Measurements from ENCODE around the gene NCAM1. TPM values are rescaled to one million over a fixed set of nuclear protein-coding genes. Genes with fewer than 3 reads are reported as not detected.
A peak's percentile ranks its signal among the peaks of the same experiment; 100 is the strongest.

NCAM1 gene
- polyA plus RNA-seq, 1 donor (not counting 4 experiments of a cell fraction or from before 2014, with no cell fraction given) = 0.04 TPM

DNA sequence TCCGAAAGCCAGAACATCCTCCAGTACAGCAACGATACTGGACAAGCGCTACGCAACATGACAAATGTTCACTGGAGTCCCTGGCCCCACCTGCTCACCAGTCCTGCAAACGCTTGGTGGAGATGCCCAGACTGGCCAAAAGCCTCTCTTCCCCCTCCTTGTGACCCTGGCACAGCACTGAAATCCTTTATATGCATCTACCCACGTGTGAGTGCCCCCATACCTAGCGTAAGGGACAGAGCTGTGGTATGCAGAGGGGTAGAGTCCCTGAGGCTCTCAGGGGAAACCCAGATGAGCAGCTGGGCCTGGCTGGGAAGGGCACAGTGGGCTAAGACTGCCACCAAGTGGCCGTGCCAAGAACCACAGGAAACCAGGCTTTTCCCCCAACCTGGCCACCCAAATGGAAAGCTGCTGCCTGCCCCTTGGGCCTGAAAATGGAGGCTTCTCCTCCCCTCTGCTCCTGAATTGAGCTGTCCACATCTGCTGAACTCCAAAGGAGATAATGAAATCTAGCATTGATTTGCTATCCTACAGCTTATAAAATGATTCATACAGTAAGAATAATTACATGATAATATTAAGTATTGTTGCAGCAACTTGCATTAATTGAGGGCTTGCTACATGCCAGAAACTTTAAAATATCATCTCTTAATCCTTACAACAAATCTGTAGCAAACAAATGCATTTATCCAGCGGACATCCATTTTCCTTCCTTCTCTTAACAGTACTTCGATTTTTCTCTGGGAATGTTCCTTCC lies 328.4 kb downstream of the NCAM1 start:
- Histone ChIP-seq H3K79me2 (ENCODE audit: control insufficient read depth, insufficient read depth, low read length) (no peaks in the 10 kb centered on the region), H3K4me3 (ENCODE audit: control insufficient read depth in 2 of 3, extremely low read depth in 1 of 3, insufficient read depth in 2 of 3, low read depth in 1 of 3, low read length in 3 of 3) (no peak overlapping the region), H3K9me3 (ENCODE audit: control insufficient read depth, low read depth, low read length) (no peaks in the 10 kb centered on the region), H3K27ac (ENCODE audit: control insufficient read depth, insufficient read depth, low read length) (no peak overlapping the region), H3K27me3 (ENCODE audit: control insufficient read depth, extremely low read depth, insufficient read depth, low read length) (peaks cover 3% of the 10 kb centered on the region), H3K9ac (ENCODE audit: control insufficient read depth, extremely low read depth, insufficient read depth, low read length) (no peak overlapping the region), H3K9me1 (ENCODE audit: control insufficient read depth, extremely low read depth, insufficient read depth, low read length) (no peaks in the 10 kb centered on the region), H3K36me3 (ENCODE audit: control insufficient read depth in 2 of 2, extremely low read depth in 1 of 2, insufficient read depth in 2 of 2, low read length in 2 of 2) (no peaks in the 10 kb centered on the region), H4K20me1 (ENCODE audit: control insufficient read depth, extremely low read depth, insufficient read depth, low read length) (no peaks in the 10 kb centered on the region), H2AFZ (ENCODE audit: control insufficient read depth, low read length) (no peak overlapping the region), H3K4me2 (ENCODE audit: control insufficient read depth, extremely low read depth, insufficient read depth, low read depth, low read length) (no peak overlapping the region), H3K4me1 (ENCODE audit: control insufficient read depth, extremely low read depth, insufficient read depth, low read length) (no peaks in the 10 kb centered on the region)
- TF ChIP-seq, protein P1, sequence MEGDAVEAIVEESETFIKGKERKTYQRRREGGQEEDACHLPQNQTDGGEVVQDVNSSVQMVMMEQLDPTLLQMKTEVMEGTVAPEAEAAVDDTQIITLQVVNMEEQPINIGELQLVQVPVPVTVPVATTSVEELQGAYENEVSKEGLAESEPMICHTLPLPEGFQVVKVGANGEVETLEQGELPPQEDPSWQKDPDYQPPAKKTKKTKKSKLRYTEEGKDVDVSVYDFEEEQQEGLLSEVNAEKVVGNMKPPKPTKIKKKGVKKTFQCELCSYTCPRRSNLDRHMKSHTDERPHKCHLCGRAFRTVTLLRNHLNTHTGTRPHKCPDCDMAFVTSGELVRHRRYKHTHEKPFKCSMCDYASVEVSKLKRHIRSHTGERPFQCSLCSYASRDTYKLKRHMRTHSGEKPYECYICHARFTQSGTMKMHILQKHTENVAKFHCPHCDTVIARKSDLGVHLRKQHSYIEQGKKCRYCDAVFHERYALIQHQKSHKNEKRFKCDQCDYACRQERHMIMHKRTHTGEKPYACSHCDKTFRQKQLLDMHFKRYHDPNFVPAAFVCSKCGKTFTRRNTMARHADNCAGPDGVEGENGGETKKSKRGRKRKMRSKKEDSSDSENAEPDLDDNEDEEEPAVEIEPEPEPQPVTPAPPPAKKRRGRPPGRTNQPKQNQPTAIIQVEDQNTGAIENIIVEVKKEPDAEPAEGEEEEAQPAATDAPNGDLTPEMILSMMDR (optimal IDR thresholded peaks at IDR 0.05 in 1 of 3, IDR thresholded peaks at IDR 0.05 in 1 of 3, conservative IDR thresholded peaks at IDR 0.05 in 1 of 3; ENCODE audit: extremely low read depth in 1 of 3, insufficient read depth in 2 of 3, low read length in 3 of 3) = peak; percentile 96 to 98 (median 97)
- TF ChIP-seq EZH2 (IDR thresholded peaks at IDR 0.05; ENCODE audit: low read length) = no peak
- dilution Hi-C loops (cut with MboI; ENCODE audit: extremely low pct_ligation_motif_present, low sequenced_read_pairs) = no loop called here
- FAIRE-seq = no peak
- DNase-seq (ENCODE audit: low read depth, low spot score) = no peak

- Histone ChIP-seq H3K4me1 (ENCODE audit: control insufficient read depth, extremely low read depth, insufficient read depth, low read length) (no peaks in the 10 kb centered on the region), H3K4me3 (ENCODE audit: control insufficient read depth in 2 of 3, extremely low read depth in 1 of 3, insufficient read depth in 2 of 3, low read depth in 1 of 3, low read length in 3 of 3) (no peak overlapping the region), H3K36me3 (ENCODE audit: control insufficient read depth in 2 of 2, extremely low read depth in 1 of 2, insufficient read depth in 2 of 2, low read length in 2 of 2) (no peaks in the 10 kb centered on the region), H3K79me2 (ENCODE audit: control insufficient read depth, insufficient read depth, low read length) (no peaks in the 10 kb centered on the region), H3K9me3 (ENCODE audit: control insufficient read depth, low read depth, low read length) (no peaks in the 10 kb centered on the region), H2AFZ (ENCODE audit: control insufficient read depth, low read length) (no peak overlapping the region), H3K9ac (ENCODE audit: control insufficient read depth, extremely low read depth, insufficient read depth, low read length) (no peak overlapping the region), H3K9me1 (ENCODE audit: control insufficient read depth, extremely low read depth, insufficient read depth, low read length) (no peaks in the 10 kb centered on the region), H3K27me3 (ENCODE audit: control insufficient read depth, extremely low read depth, insufficient read depth, low read length) (no peaks in the 10 kb centered on the region), H4K20me1 (ENCODE audit: control insufficient read depth, extremely low read depth, insufficient read depth, low read length) (no peaks in the 10 kb centered on the region), H3K4me2 (ENCODE audit: control insufficient read depth, extremely low read depth, insufficient read depth, low read depth, low read length) (no peak overlapping the region), H3K27ac (ENCODE audit: control insufficient read depth, insufficient read depth, low read length) (no peak overlapping the region)
- no peak for TF ChIP-seq EZH2 (IDR thresholded peaks at IDR 0.05; ENCODE audit: low read length)
- TF ChIP-seq, protein P1 (optimal IDR thresholded peaks at IDR 0.05 in 1 of 3, IDR thresholded peaks at IDR 0.05 in 1 of 3, conservative IDR thresholded peaks at IDR 0.05 in 1 of 3; ENCODE audit: extremely low read depth in 1 of 3, insufficient read depth in 2 of 3, low read length in 3 of 3) = no peak
- dilution Hi-C loops (cut with MboI; ENCODE audit: extremely low pct_ligation_motif_present, low sequenced_read_pairs) = no loop called here
- FAIRE-seq = no peak
- DNase-seq (ENCODE audit: low read depth, low spot score) = no peak
These were observed 332.7 kb downstream of the NCAM1 start for GRCh38 chr11:113293936-113294335.
